ENCODE results near the gene MRPL38. TPM values are rescaled to one million over a fixed set of nuclear protein-coding genes. Genes with fewer than 3 reads are reported as not detected.

The MRPL38 gene
- total RNA-seq, 1 experiment from 2014 or later = 146 TPM

DNA sequence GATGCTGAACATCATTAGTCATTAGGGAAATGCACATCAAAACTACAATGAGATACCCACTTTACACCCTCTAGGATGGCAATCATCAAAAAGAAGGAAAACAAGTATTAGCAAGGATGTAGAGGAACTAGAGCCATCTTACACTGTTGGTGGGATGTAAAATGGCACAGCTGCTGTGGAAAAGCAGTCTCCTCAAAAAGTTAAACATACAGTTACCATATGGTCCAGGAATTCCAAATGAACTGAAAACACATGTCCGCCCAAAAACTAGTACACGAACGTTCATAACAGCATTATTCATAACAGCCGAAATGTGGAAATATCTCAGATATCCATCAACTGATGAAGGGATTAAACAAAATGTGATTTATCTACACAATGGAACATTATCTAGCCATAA, 29.1 kb upstream of the MRPL38 start:
- Mint-ChIP-seq H3K36me3 (no peaks in the 10 kb centered on the region; the same call in 1 of the 2 replicates), H3K9me3 (no peaks in the 10 kb centered on the region), H3K27me3 (ENCODE audit: low read depth) (no peaks in the 10 kb centered on the region), H3K4me3 (no peak overlapping the region), H3K27ac (no peak overlapping the region), H3K4me1 (no peaks in the 10 kb centered on the region)
- ATAC-seq (no peak), DNase-seq (ENCODE audit: low spot score) (no peak)
- ChIA-PET CTCF (interaction anchor here (0.6 to 0.8 kb wide), 2 partner anchors 8 to 66 kb away, joined by 3 read pairs; no protein-coding TSS in a partner anchor), POLR2A (no interaction called here)
- TF ChIP-seq STAT6 (CRISPR knock-in tag; conservative IDR thresholded peaks at IDR 0.05; ENCODE audit: low read depth) = no peak
- no peak for TF ChIP-seq NFATC4 (CRISPR knock-in tag; IDR thresholded peaks at IDR 0.05)
- no peak for TF ChIP-seq ATF3 (CRISPR knock-in tag; conservative IDR thresholded peaks at IDR 0.05)

GRCh38 chr17:75932852-75933251, 28.2 kb upstream of the MRPL38 start:
- Mint-ChIP-seq H3K4me3 (no peak overlapping the region), H3K36me3 (no peaks in the 10 kb centered on the region; the same call in 1 of the 2 replicates), H3K9me3 (no peaks in the 10 kb centered on the region), H3K4me1 (no peaks in the 10 kb centered on the region), H3K27me3 (ENCODE audit: low read depth) (no peaks in the 10 kb centered on the region), H3K27ac (no peak overlapping the region)
- ChIA-PET POLR2A (no interaction called here), CTCF (no interaction called here)
- no peak for ATAC-seq
- no peak for DNase-seq (ENCODE audit: low spot score)
- TF ChIP-seq FOXK1 (CRISPR knock-in tag; IDR thresholded peaks at IDR 0.05) (no peak), TCF7 (CRISPR knock-in tag; IDR thresholded peaks at IDR 0.05; ENCODE audit: low read depth) (no peak), ESRRA (CRISPR knock-in tag; IDR thresholded peaks at IDR 0.05; ENCODE audit: borderline replicate concordance) (no peak), PRRX2 (CRISPR knock-in tag; IDR thresholded peaks at IDR 0.05) (no peak), JAZF1 (CRISPR knock-in tag; IDR thresholded peaks at IDR 0.05) (no peak), CBFB (CRISPR knock-in tag; IDR thresholded peaks at IDR 0.05; ENCODE audit: low read depth) (no peak), ATF3 (CRISPR knock-in tag; conservative IDR thresholded peaks at IDR 0.05) (no peak), RORB (CRISPR knock-in tag; IDR thresholded peaks at IDR 0.05) (no peak), ZNF396 (CRISPR knock-in tag; IDR thresholded peaks at IDR 0.05; ENCODE audit: borderline replicate concordance) (no peak), ZNF425 (CRISPR knock-in tag; conservative IDR thresholded peaks at IDR 0.05) (no peak), USF1 (CRISPR knock-in tag; IDR thresholded peaks at IDR 0.05) (no peak), ZBTB21 (CRISPR knock-in tag; IDR thresholded peaks at IDR 0.05; ENCODE audit: borderline replicate concordance) (no peak), CDX4 (CRISPR knock-in tag; IDR thresholded peaks at IDR 0.05; ENCODE audit: borderline replicate concordance) (no peak)
- TF ChIP-seq, protein P1, sequence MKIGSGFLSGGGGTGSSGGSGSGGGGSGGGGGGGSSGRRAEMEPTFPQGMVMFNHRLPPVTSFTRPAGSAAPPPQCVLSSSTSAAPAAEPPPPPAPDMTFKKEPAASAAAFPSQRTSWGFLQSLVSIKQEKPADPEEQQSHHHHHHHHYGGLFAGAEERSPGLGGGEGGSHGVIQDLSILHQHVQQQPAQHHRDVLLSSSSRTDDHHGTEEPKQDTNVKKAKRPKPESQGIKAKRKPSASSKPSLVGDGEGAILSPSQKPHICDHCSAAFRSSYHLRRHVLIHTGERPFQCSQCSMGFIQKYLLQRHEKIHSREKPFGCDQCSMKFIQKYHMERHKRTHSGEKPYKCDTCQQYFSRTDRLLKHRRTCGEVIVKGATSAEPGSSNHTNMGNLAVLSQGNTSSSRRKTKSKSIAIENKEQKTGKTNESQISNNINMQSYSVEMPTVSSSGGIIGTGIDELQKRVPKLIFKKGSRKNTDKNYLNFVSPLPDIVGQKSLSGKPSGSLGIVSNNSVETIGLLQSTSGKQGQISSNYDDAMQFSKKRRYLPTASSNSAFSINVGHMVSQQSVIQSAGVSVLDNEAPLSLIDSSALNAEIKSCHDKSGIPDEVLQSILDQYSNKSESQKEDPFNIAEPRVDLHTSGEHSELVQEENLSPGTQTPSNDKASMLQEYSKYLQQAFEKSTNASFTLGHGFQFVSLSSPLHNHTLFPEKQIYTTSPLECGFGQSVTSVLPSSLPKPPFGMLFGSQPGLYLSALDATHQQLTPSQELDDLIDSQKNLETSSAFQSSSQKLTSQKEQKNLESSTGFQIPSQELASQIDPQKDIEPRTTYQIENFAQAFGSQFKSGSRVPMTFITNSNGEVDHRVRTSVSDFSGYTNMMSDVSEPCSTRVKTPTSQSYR (CRISPR knock-in tag; IDR thresholded peaks at IDR 0.05) = no peak
